BLaER1 treated with 17β-estradiol and CSF1 and Interleukin-3, amounts not matched to agents 10 nM and 100 nM (cell line): ENCODE data around the gene BCL2L2.

Source experiments
- H3K27ac ChIP-seq, 11 experiments: shearing (Covaris generic); formaldehyde crosslinking; 2 replicates each; pipeline ENCODE4 v1.8.1; 2022
- H3K27me3 ChIP-seq, 11 experiments: shearing (Covaris generic); formaldehyde crosslinking; 2 replicates each; pipeline ENCODE4 v1.8.1; 2022
- H3K36me3 ChIP-seq, 11 experiments: shearing (Covaris generic); formaldehyde crosslinking; 2 replicates each; pipeline ENCODE4 v1.8.1; 2022
- H3K4me1 ChIP-seq, 10 experiments: shearing (Covaris generic); formaldehyde crosslinking; 2 replicates each; pipeline ENCODE4 v1.8.1; 2022
- H3K4me2 ChIP-seq, 11 experiments: shearing (Covaris generic); formaldehyde crosslinking; 2 replicates each; pipeline ENCODE4 v1.8.1; 2022
- H3K4me3 ChIP-seq, 10 experiments: shearing (Covaris generic); formaldehyde crosslinking; 2 replicates each; pipeline ENCODE4 v1.8.1; 2022
- H3K9ac ChIP-seq, 11 experiments: shearing (Covaris generic); formaldehyde crosslinking; 2 replicates each; pipeline ENCODE4 v1.8.1; 2022
- H3K9me3 ChIP-seq, 11 experiments: shearing (Covaris generic); formaldehyde crosslinking; replicated peaks in 1 of 11; 2 replicates each; pipeline ENCODE4 v1.8.1; 2022
- H4K20me1 ChIP-seq, 11 experiments: shearing (Covaris generic); formaldehyde crosslinking; 2 replicates each; pipeline ENCODE4 v1.8.1; 2022
- Cebpa-rat ChIP-seq, 11 experiments: shearing (Covaris generic); IDR thresholded peaks; 2 replicates each; pipeline ENCODE4 v1.8.1; 2022

Gene BCL2L2

DNA sequence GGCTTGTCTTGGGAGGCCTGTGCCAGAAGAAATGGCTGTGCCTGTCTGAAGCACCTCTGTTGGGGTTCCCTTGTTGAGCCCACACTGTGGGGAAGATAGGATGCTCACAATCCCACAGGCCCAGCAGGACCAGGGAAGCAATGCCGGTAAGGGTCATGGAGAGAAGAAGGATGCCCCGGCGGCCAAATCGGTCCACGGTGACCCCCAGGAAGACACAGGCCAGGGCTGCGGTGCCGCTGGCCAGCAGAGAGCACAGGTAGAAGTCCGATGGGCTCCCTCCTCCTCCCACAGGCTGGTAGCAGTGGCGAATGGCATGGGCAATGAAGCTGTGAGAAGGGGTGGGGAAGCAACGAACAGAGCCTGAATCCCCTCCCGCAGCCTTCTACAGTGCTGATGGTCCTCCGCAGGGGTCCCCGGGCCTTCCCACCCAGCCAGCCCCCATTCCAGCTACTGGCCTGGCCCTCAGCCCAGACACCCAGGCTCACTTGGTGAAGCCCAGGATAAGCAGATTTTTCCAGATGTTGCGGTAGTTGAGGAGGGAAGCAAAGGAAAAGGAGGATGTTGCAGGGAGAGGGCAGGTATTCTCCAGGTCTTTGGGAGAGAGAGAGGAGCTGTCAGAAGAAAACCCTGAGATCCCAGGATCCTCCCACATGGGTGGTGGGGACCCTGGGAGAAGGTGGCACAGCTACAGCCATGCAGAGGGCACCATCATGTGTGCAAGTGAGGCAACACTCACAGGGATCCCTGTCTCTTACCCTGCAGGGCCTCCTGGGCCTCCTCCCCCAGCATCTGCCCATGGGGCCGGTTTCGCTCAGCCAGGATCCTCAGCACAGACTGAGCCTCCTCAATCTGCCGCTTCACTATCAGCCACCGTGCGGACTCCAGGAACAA, 41.0 kb downstream of the BCL2L2 start:
- Histone ChIP-seq H3K27ac (no peak overlapping the region), H4K20me1 (no peaks in the 10 kb centered on the region; a peak in 1 of 22 replicates), H3K36me3 (no peaks in the 10 kb centered on the region), H3K4me2 (no peak overlapping the region), H3K27me3 (no peaks in the 10 kb centered on the region), H3K9me3 (peaks cover 6 to 18% (median 14%) of the 10 kb centered on the region in 11 experiments; a peak in 16 of 22 replicates), H3K4me1 (no peaks in the 10 kb centered on the region), H3K4me3 (no peak overlapping the region), H3K9ac (no peak overlapping the region)
- no peak for TF ChIP-seq Cebpa-rat (IDR thresholded peaks at IDR 0.05)

DNA sequence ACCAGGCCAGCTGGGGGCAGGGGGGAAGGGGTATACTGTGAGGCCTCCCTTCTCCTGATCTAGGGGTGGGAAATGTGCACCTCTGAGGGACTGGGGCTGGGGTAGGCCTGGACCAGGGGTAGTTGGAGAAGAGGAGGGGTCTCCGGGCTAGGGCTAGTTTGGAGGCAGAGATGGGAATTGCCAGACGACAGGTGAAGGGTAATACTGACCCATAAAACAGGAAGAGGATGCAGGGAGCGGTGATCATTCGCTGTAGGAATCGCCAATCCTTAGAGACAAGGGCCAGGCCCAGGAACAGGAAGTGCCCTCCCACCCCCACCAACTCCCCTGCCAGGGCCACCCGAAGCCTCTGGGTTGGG, 41.6 kb downstream of the BCL2L2 start:
- peaks cover 6 to 18% (median 13%) of the 10 kb centered on the region in 11 experiments; a peak in 16 of 22 replicates for H3K9me3 ChIP-seq
- H3K4me2 ChIP-seq: no peak overlapping the region
- no peaks in the 10 kb centered on the region for H3K27me3 ChIP-seq
- H3K9ac ChIP-seq: no peak overlapping the region
- no peaks in the 10 kb centered on the region; a peak in 1 of 22 replicates for H4K20me1 ChIP-seq
- no peaks in the 10 kb centered on the region for H3K36me3 ChIP-seq
- no peak overlapping the region for H3K27ac ChIP-seq
- no peaks in the 10 kb centered on the region for H3K4me1 ChIP-seq
- H3K4me3 ChIP-seq: no peak overlapping the region
- TF ChIP-seq Cebpa-rat (IDR thresholded peaks at IDR 0.05): no peak

DNA sequence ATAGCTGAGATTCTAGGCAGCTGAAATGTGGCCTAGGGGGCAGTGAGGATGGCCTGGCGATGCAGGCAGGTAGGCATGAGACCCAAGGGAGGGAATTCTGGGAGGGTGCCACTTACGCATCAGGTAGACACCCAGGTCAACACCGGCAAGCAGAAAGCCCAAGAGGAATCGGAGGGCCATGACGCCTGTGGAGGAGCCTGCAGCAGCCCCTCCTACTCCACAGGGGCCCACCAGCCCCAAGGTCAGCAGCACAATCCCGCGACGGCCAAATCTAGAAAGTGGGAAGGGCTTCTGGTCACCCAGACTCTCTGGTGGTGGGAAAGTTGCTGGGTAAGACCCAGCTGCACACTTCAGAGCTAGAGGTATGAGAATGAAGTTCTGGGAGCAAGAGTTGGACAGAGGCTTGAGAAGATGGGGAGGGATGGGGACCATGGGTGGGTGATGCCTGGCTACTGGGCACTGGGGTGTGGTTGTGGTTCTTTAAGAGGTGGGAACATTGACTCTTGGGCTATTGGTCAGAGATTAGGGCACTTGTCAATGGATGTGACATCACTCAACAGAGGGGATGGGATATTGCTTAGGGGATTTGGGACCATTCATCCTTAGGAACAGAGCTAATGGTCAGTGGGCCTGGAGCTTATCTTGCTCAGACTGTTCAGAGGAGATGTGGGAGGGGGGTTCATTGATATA, 42.7 kb downstream of the BCL2L2 start:
- Histone ChIP-seq H3K4me1 (no peaks in the 10 kb centered on the region), H3K27ac (no peak overlapping the region), H4K20me1 (no peaks in the 10 kb centered on the region; a peak in 1 of 22 replicates), H3K27me3 (no peaks in the 10 kb centered on the region), H3K4me2 (no peak overlapping the region), H3K4me3 (no peak overlapping the region), H3K9me3 (peaks cover 6 to 18% (median 13%) of the 10 kb centered on the region in 11 experiments; a peak in 16 of 22 replicates), H3K36me3 (no peaks in the 10 kb centered on the region), H3K9ac (no peak overlapping the region)
- TF ChIP-seq Cebpa-rat (IDR thresholded peaks at IDR 0.05): no peak

DNA sequence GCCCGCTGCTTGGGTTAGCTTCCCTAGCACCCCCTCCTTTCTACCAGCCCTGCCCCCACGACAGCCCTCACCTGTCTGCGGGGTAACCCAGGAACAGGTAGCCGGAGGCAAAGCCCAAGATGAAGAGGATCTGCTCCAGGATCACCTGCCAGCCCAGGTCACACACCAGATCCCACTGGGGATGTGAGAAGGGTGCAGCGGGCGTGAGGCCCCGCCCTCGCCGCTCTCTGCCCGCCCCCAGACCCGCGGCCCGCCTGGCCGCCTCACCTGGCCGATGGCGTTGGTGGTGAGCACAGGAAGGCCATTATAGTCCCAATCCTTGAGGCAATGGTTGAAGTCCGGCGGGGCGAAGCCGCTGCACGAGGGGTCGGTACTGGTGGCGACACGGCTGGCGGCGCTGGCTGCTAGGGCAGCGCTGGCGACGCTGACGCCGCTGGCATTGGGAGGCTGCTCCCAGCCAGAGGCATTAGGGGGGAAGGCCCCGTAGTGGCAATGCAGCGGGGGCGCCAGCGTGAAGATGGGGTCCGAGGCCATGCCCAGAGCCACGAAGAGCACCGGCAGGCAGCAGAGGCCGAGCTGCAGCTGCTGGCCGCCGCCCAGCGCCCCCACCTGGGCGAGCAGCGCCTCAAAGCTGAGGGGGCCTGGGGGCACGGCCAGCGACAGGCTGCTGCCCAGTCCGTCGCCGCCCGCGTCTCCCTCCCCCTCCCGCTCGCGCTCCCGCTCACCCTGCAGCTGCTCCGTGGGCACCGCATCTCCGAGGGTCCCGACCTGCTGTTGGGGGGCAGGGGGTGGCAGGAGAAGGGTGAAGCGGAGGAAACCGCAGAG, 45.3 kb downstream of the BCL2L2 start:
- Histone ChIP-seq H3K4me1 (no peaks in the 10 kb centered on the region), H4K20me1 (no peaks in the 10 kb centered on the region), H3K4me2 (no peak overlapping the region), H3K9me3 (peaks cover 6 to 18% (median 13%) of the 10 kb centered on the region in 11 experiments; a peak in 16 of 22 replicates), H3K9ac (no peak overlapping the region), H3K4me3 (no peak overlapping the region), H3K27ac (no peak overlapping the region), H3K36me3 (no peaks in the 10 kb centered on the region), H3K27me3 (no peaks in the 10 kb centered on the region)
- TF ChIP-seq Cebpa-rat (IDR thresholded peaks at IDR 0.05): no peak

DNA sequence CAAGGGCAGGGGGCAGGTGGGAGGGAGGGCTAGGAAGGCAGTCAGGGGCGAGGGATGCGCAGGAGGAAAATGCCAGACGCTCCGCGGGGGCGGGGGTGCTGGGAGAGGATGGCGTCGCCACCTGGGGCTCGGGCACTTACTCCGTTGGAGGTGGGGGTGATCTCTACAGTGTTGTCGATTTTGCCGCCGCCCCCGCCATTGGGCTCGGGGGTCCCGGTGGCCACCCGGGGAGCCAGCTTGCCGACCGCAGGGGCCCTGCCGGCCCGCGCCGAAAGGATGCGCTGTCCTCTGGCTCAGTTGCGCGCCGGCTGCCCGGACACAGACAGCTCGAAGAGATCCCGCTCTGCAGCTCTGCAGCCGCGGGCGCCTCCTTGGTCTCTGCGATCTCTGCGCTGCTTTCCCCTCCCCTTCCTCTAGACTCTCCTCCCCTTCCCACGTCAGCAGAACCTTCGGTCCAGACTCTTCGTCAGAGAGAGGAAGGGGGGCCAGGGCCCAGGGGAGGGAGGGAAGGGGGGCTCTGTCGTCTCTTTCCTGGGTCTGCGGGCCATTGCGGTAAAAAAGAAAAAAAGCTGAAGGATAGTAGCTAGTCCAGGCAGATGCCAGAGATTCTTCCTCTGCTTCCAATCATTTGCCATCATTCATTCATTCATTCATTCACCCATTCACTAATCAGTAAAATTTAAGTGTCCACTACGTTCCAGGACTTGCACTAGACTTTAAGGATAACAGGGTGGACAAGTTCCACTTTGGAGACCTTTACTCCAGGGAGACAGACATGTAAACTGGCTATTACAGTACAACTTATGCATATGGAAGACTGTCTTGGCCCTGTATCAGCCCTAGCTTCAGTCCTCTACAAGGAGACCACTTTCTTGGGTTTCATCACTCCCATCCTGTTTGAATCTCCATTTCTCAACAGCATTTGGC, 46.1 kb downstream of the BCL2L2 start, which contains the start of gene SLC22A17:
Gene SLC22A17 (minus strand): TSS at position 382 of the 927 bp plus-strand sequence.
- Histone ChIP-seq H3K4me2 (no peak within 1 kb of the TSS), H3K27me3 (no peaks in the 10 kb centered on the region), H3K4me1 (no peaks in the 10 kb centered on the region), H3K36me3 (no peaks in the 10 kb centered on the region), H3K4me3 (no peak within 1 kb of the TSS), H3K27ac (no peak within 1 kb of the TSS), H4K20me1 (no peaks in the 10 kb centered on the region), H3K9ac (no peak within 1 kb of the TSS), H3K9me3 (peaks cover 6 to 18% (median 13%) of the 10 kb centered on the region in 11 experiments; a peak in 16 of 22 replicates)
- TF ChIP-seq Cebpa-rat (IDR thresholded peaks at IDR 0.05): no peak

GRCh38 chr14:23353433-23353780, 46.8 kb downstream of the BCL2L2 start:
- H3K4me3 ChIP-seq: no peak overlapping the region
- H3K27ac ChIP-seq: no peak overlapping the region
- no peaks in the 10 kb centered on the region for H4K20me1 ChIP-seq
- no peaks in the 10 kb centered on the region for H3K36me3 ChIP-seq
- no peaks in the 10 kb centered on the region for H3K4me1 ChIP-seq
- no peak overlapping the region for H3K4me2 ChIP-seq
- H3K27me3 ChIP-seq: no peaks in the 10 kb centered on the region
- TF ChIP-seq Cebpa-rat (IDR thresholded peaks at IDR 0.05): no peak
- H3K9me3 ChIP-seq: peaks cover 6 to 18% (median 13%) of the 10 kb centered on the region in 11 experiments; a peak in 16 of 22 replicates
- H3K9ac ChIP-seq: no peak overlapping the region

GRCh38 chr14:23354990-23355389, 48.4 kb downstream of the BCL2L2 start:
- no peak overlapping the region for H3K9ac ChIP-seq
- H3K4me3 ChIP-seq: no peak overlapping the region
- H3K9me3 ChIP-seq: peaks cover 6 to 18% (median 13%) of the 10 kb centered on the region in 11 experiments; a peak in 16 of 22 replicates
- H3K27ac ChIP-seq: no peak overlapping the region
- H3K36me3 ChIP-seq: no peaks in the 10 kb centered on the region
- H4K20me1 ChIP-seq: no peaks in the 10 kb centered on the region
- H3K4me1 ChIP-seq: no peaks in the 10 kb centered on the region
- no peak for TF ChIP-seq Cebpa-rat (IDR thresholded peaks at IDR 0.05)
- no peak overlapping the region for H3K4me2 ChIP-seq
- no peaks in the 10 kb centered on the region for H3K27me3 ChIP-seq

DNA sequence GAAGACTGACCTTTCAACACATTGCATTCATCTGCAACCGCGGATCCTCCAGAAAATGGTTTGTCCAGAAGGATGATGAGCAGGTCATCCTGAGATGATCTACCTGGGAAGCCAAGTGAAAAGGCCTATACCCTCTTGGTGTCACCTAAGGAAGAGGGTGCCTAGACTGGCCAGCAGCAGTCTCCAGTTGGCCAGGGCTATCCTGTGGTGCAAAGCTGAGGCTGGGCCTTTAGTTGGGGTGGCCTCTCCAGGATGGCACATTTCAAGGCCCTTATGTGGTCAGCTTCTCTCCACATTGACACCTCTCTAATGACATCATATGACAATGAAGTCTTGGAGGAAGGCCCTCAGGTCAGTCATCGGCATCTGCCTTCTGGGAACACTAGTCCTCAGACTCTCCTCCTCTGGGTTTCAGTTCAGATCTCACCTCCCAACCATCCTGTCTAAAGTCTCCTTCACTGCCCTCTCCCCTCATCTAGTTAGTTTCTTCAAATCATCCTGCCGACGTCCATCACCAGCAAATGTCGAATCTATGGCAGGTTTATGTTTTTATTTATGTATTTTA, 49.3 kb downstream of the BCL2L2 start:
- H4K20me1 ChIP-seq: no peaks in the 10 kb centered on the region
- no peak overlapping the region for H3K4me3 ChIP-seq
- no peak overlapping the region for H3K4me2 ChIP-seq
- H3K27ac ChIP-seq: no peak overlapping the region
- H3K36me3 ChIP-seq: no peaks in the 10 kb centered on the region
- no peaks in the 10 kb centered on the region for H3K27me3 ChIP-seq
- H3K9ac ChIP-seq: no peak overlapping the region
- H3K9me3 ChIP-seq: peaks cover 6 to 18% (median 13%) of the 10 kb centered on the region in 11 experiments; a peak in 16 of 22 replicates
- TF ChIP-seq Cebpa-rat (IDR thresholded peaks at IDR 0.05): no peak
- no peaks in the 10 kb centered on the region for H3K4me1 ChIP-seq
